Ectodermal cell (in vitro differentiated cells): ENCODE data around the gene GPD2.
"Not testable (repeated sequence)": the region's sequence is repeated elsewhere in the genome, so short reads cannot be mapped to it uniquely, and the experiment has no call there.

Source experiments
- H3K27ac ChIP-seq: 2 replicates; pipeline ENCODE4 v1.7.0; 2013; ENCODE audit warnings: mild to moderate bottlenecking, low read depth, low read length; ENCODE audit not compliant: insufficient read depth, poor library complexity, severe bottlenecking
- H3K27me3 ChIP-seq: 2 replicates; pipeline ENCODE4 v1.7.0; 2013; ENCODE audit warnings: mild to moderate bottlenecking, low read length; ENCODE audit not compliant: insufficient read depth, control insufficient read depth, poor library complexity, severe bottlenecking
- H3K36me3 ChIP-seq: one replicate; pipeline ENCODE4 v1.7.0; 2013; ENCODE audit warnings: low read length; ENCODE audit not compliant: control insufficient read depth, insufficient read depth
- H3K4me1 ChIP-seq: one replicate; pipeline ENCODE4 v1.7.0; 2013; ENCODE audit warnings: low read length; ENCODE audit not compliant: control insufficient read depth, insufficient read depth
- H3K4me3 ChIP-seq: 2 replicates; pipeline ENCODE4 v1.7.0; 2013; ENCODE audit warnings: low read depth, low read length, control low read depth; ENCODE audit not compliant: insufficient read depth
- H3K9me3 ChIP-seq: 2 replicates; pipeline ENCODE4 v1.7.0; 2013; ENCODE audit warnings: mild to moderate bottlenecking, low read length, moderate library complexity; ENCODE audit not compliant: control insufficient read depth
- WGBS, 2 experiments: methylation state at CpG; one replicate each; pipeline ENCODE4 v1.1.7; 2013; ENCODE audit warnings: missing lambda C conversion rate in 2 of 2; 5-methylcytosine and 5-hydroxymethylcytosine counted together

Gene GPD2

DNA sequence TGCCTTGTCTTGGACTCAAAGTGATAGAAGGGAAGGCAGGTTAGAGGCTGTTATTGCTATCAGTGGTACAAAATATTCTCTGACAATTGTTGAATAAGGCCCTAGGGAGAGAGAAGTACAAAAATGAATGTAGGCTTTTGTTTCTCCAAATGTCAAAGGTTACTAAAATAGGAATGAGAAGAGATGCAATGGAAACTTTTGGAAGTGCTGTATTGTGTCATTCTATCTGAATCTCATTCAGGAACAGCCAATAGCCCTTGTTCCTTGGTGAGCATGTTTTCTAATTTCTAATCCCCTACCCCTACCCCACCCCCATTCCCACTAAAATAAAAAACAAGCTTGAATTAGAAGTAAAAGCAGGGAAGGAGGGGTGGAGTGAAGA is 166.4 kb downstream of the GPD2 start:
- no peak overlapping the region for H3K4me3 ChIP-seq
- H3K4me1 ChIP-seq, result peaks cover 4% of the 10 kb centered on the region
- H3K27ac ChIP-seq, result no peak overlapping the region
- H3K36me3 ChIP-seq, result no peaks in the 10 kb centered on the region
- H3K27me3 ChIP-seq, result no peaks in the 10 kb centered on the region
- no peaks in the 10 kb centered on the region for H3K9me3 ChIP-seq

DNA sequence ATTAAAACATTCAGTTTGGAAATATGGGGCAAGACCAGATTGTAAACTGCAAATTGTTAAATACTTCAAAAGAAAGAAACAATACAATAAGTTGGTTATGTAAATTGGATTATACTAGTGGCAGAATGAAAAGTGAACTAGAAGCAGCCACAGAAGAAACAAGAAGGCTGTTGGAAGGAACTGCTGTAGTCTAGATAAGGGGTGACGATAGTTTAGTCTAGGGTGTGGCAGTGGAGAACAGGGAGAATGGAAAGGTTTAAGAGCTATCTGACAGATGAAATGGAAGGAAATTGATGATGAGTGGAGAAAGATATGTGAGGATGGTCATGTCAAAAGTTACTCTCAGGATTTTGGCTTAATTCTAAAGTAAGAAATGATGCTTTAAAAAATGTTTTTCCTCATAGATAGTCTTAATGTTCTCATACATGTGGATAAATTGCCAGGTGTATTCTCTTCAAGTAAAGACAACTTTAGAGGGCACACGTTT is 179.7 kb downstream of the GPD2 start:
- Histone ChIP-seq H3K4me3 (no peak overlapping the region), H3K36me3 (no peaks in the 10 kb centered on the region), H3K9me3 (no peaks in the 10 kb centered on the region), H3K27ac (no peak overlapping the region), H3K4me1 (no peaks in the 10 kb centered on the region), H3K27me3 (no peaks in the 10 kb centered on the region)
- 87 to 92% methylated on average over 2 of the region's 2 CpGs for WGBS, 2 experiments

DNA sequence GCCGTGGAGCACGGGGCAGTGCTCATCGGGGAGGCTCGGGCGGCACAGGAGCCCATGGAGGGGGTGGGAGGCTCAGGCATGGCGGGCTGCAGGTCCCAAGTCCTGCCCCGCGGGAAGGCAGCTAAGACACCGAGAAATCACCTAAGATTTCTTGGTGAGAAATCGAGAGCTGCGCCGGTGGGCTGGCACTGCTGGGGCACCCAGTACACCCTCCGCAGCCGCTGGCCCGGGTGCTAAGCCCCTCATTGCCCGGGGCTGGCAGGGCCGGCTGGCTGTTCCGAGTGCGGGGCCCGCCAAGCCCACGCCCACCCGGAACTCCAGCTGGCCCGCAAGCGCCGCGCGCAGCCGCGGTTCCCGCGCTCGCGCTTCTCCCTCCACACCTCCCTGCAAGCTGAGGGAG is 181.9 kb downstream of the GPD2 start:
- H3K4me3 ChIP-seq, H3K27ac ChIP-seq, H3K27me3 ChIP-seq, H3K9me3 ChIP-seq, H3K4me1 ChIP-seq, H3K36me3 ChIP-seq: not testable (repeated sequence)
- WGBS, 2 experiments, result 96 to 97% methylated on average over 33 of the region's 33 CpGs

DNA sequence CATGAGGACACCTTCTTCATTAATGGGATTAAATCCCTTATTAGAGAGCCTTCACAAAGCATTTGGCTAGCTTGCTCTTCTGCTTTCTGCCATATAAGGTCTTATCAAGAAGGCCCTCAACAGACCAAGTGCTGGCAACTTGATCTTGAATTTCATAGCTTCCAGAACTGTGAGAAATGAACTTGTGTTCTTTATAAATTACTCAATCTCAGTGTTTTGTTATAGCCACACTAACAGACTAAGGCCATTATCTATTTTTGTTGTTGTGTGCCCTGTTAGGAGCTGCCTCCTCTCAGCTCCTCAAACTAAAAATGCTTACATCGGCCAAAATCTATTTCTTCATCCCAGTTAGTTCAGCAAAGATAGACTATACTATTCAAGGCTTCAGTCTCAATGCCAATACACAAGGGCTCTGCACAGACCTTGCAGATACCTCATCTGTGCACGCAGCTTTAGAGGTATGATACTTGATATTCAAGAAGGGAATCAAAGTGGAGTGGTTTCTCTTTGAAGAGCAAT is 182.9 kb downstream of the GPD2 start:
- H3K9me3 ChIP-seq, result no peaks in the 10 kb centered on the region
- H3K27ac ChIP-seq, result no peak overlapping the region
- no peaks in the 10 kb centered on the region for H3K36me3 ChIP-seq
- WGBS, 2 experiments, result 92 to 96% methylated on average over 2 of the region's 2 CpGs
- no peaks in the 10 kb centered on the region for H3K27me3 ChIP-seq
- no peaks in the 10 kb centered on the region for H3K4me1 ChIP-seq
- H3K4me3 ChIP-seq, result no peak overlapping the region

DNA sequence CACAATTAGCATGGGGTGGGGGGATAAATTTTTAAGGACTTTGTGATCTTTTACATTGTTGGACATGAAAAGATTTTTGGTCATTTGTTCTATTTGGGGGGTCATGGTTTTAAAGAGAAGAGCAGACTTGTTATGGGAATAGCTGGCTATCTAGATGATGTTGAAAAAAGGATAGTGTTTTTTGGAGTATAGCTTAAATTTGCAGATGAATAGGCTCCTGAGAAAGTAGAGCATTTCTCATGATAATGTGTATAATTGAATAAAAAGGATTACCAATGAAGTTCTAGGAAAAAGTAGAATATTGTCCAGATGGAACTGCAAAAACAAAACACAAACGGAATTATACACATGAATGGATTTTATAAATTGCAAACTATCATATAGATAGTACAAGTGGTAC is 186.3 kb downstream of the GPD2 start:
- 100% methylated on average over 1 of the region's 1 CpG; no CpG with 5 or more reads in 1 of the 2 experiments for WGBS, 2 experiments
- no peaks in the 10 kb centered on the region for H3K36me3 ChIP-seq

DNA sequence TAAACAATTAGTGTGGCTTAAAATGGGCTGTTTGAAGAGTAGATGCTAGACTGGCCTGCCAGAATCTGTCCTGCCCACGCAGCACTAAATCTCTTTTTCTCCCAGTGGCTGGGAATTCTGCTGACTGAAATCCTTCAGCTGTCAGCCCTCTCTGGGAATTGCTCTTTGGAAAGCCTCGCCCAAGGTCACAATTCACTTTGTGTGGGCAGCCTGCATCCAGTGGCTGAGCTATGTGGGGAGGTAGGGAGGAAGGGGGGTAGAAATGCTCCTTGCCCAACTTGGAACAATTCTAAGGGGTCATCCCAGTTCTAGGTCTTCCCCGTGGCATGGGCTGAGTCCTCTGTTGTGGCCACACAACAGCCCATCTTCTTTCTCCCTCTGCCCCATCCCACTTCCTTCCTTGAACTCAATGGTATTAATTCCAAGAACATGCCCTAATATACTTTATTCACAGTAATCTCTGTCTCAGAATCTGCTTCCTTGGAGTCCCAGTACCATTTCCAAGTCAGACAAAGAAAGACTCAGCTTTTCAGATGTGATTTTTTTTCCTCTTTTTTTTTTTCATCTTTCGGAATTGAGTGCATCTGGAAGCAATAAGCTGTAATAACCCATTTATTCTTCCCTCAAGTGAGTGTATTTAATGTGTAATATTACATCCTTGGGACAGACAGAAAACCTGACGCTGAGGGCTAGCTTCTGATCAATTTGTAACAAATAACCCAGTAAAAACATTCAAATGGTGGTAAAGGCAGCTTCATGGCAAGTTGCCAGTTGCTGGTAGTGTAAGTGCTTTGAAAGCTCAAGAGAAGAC is 189.4 kb downstream of the GPD2 start:
- no peak overlapping the region for H3K4me3 ChIP-seq
- 92 to 94% methylated on average over 3 to 5 of the region's 5 CpGs for WGBS, 2 experiments
- no peaks in the 10 kb centered on the region for H3K4me1 ChIP-seq
- no peak overlapping the region for H3K27ac ChIP-seq
- H3K27me3 ChIP-seq, result no peaks in the 10 kb centered on the region
- H3K9me3 ChIP-seq, result no peaks in the 10 kb centered on the region
- no peaks in the 10 kb centered on the region for H3K36me3 ChIP-seq

More for the DNA sequence above, 186.3 kb downstream of the GPD2 start:
- no peaks in the 10 kb centered on the region for H3K9me3 ChIP-seq
- H3K27ac ChIP-seq, result no peak overlapping the region
- no peaks in the 10 kb centered on the region for H3K27me3 ChIP-seq
- no peaks in the 10 kb centered on the region for H3K4me1 ChIP-seq
- no peak overlapping the region for H3K4me3 ChIP-seq

DNA sequence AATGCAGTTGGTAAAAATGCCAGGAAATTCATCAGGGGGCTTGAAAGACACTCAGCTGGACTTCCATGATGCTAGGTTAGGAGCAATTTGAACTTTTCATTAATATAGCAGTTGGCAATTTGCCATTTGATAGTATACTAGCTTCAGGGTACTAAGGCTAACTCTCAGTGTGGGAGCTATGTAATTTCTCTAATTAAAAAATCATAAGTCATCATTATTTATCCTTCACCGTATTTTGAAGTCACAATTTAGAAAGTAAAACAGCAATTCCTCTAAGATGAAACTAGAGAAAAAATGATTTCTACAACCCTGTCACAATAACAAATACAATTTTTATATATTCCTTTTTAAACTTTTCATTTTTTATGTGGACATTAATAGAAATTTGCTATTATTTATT is 190.8 kb downstream of the GPD2 start:
- 89% methylated on average over 1 of the region's 1 CpG; no CpG with 5 or more reads in 1 of the 2 experiments for WGBS, 2 experiments
- H3K27me3 ChIP-seq, result no peaks in the 10 kb centered on the region
- H3K4me1 ChIP-seq, result no peaks in the 10 kb centered on the region
- H3K27ac ChIP-seq, result no peak overlapping the region
- H3K9me3 ChIP-seq, result no peaks in the 10 kb centered on the region
- no peaks in the 10 kb centered on the region for H3K36me3 ChIP-seq
- H3K4me3 ChIP-seq, result no peak overlapping the region

DNA sequence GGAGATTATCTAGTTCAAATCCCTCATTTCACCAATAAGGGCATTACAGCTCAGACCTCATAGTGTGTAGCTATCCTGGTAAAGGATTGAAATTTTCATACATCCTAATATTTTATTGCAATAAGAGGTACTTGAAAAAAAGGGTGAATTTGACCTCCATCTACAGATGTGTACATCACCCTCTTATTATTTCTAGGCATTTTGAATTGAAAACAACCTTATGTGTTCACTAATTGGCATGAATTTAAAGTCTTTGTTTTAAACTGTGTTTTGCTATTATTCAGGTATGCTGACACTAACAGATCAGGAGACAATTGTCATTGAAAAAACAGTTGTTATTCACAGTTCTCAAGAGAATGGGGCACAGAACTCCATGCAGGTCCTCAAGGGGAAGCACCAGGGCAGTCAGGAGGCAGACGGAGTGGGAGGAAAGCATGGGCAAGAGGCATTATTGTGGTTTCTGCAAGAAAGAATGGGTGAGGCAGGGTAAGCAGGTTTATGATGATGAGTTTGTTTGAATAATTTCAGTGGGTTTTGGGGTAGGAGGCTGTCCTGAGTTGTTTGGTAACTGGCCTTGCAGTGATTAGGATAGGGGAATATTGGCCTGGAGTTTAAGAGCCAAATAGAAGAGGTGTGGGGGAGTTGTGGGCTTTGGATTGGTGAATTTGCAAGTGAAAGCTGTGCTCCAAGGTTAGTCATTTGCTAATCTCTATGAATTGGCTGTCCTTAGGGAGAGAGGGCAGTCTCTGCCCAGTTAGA is 194.6 kb downstream of the GPD2 start:
- Histone ChIP-seq H3K27me3 (no peaks in the 10 kb centered on the region), H3K36me3 (no peaks in the 10 kb centered on the region), H3K4me3 (no peak overlapping the region), H3K9me3 (no peaks in the 10 kb centered on the region), H3K27ac (no peak overlapping the region), H3K4me1 (no peaks in the 10 kb centered on the region)
- 19 to 27% methylated on average over 1 of the region's 1 CpG for WGBS, 2 experiments

DNA sequence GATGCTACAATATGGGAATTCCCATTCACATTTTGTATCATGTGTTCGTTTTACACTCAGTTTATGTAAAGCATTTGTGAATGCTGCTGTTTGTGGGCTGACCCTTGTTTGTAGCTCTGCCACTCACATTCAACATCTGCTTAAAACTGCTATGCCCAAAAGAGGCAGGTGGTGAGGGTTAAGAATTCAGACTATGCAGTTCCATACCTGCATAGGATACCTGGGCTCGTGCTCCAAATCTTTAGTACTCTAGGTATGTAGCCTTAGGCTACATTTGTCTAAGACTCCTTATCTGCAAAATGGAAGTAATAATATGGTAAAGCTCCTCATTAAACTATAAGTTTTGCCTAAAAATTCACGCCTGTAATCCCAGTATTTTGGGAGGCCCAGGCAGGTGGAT is 199.5 kb downstream of the GPD2 start:
- Histone ChIP-seq H3K4me3 (no peak overlapping the region), H3K9me3 (no peaks in the 10 kb centered on the region), H3K36me3 (no peaks in the 10 kb centered on the region), H3K4me1 (no peaks in the 10 kb centered on the region), H3K27me3 (no peaks in the 10 kb centered on the region), H3K27ac (no peak overlapping the region)
- 84 to 93% methylated on average over 2 to 3 of the region's 3 CpGs for WGBS, 2 experiments
